HuH-7.5 (cell line): ENCODE results near the gene P2RX3.

Experiments
- DNase-seq: peaks from one replicate; pipeline ENCODE4 v3.0.0; 2011; ENCODE audit warnings: low spot score

The P2RX3 gene

GRCh38 chr11:57310091-57310490 is 28.1 kb upstream of the P2RX3 start:
- no peak for DNase-seq

DNA sequence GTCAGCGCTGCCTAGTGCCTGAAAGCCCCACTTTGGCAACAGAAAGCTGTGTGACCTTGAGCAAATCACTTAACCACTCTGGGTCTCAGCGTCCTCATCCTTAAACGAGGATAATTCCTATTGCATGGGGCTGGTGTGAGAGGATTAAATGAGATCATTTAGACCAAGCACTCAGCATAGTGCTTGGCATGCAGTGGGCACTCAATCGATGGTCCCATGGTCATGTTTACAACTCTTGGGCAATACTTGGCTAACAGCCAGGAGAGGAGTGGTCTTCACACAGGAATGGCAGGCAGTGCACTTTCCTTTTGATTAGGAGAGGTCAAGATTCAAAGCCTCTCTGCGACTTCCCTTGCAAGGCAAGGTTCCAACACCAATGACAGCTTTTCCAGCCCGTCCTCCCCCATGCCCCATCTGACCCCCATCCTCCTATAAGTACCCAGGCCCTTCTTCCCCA is 27.5 kb upstream of the P2RX3 start:
- DNase-seq, result peak; percentile 60

GRCh38 chr11:57311109-57311936 is 26.8 kb upstream of the P2RX3 start:
- peak; percentile 93 for DNase-seq

DNA sequence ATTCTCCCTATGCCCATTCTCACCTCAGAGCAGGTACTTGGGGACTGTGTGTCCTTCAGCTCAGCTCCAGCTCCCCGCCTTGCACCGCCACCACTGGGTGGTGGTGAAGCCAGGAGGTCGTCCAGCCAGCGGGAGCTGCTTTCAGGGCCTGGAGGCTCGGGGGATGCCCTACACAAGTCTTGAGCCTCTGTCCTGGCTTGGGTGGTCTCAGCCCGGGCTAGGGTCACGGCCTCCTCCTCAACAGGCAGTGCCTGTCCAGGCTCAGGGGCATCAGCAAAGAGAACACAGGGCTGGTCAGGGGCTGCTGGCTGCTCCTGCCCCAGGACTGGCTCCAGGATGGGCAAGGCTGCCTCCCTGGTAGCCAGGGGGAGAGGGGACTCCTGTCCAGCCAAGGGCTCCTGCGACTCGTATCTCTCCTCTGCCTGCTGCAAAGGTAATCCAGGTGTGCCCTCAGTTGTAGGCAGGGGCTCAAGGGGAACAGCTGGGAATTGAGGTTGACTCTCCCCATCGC is 25.6 kb upstream of the P2RX3 start:
- DNase-seq, result no peak

DNA sequence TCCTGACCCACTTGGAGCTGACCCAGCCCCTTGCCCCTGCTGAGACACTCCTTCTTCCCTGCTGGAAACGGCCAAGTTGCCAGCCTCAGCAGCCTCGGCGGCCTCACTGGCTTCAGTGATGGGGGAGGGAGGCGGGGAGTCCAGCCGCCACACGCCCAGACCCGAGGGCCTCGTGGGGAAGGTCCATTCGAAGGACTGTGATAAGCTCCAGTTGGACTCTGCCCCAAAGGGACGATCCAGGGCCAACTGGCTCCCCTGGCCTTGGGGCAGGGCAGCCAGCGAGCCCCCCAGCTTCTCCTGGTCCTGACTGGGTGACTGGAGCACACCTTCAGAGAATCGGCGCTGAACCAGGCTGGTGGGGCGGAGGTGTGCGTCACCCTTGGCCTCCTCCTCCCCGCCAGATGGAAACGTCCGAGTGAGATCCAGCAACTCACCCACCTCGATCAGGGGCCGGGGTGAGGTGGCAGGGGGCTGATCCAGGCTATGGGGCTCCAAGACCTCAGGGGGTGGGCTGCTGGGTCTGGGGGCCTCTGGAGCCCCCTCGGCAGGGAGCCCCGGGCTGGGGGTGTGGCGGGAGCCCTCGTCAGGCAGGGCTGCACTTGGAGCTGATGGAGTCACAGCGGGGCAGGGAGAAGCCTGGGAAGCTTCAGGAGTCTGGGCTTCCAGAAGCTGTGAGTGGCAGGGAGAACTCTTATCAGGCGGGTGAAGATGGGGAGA is 24.9 kb upstream of the P2RX3 start:
- no peak for DNase-seq

- no peak for DNase-seq
Observed at GRCh38 chr11:57313788-57314135, 24.4 kb upstream of the P2RX3 start.

DNA sequence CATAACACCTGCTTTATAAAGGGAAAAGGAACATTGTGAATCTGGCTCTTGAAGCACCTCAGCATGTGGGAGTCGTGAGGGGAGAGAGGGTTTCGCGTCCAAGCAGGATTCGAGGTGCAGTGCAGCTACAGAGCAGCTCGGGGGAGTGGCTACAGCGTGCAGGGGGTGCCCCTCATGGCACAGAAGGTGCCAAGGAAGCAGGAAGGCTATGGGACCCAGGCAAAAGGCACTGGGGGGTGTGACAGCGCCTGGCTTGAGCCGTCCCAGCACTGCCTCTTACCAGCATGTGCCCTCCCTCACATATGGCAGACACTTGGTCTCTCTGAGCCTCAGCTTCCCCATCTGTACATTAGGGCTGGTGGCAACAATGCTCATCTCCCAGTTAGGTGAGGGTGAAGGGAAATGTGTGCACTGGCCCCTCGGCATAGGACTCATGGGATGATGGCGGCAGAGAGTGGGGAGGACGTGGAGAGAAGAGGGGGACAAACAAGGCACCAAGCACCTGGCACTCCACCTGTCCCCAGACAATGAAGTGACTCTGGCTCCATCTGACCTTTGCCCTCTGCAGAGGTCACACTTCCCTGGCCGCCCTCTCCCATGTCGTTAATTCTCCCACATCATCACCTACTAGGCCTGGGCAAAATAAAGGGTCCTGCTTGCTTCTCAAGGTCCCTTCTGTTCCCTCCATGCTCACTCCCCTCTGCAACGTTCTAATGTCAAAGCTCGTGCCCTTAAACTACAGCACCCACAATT is 23.8 kb upstream of the P2RX3 start:
- DNase-seq, result no peak

GRCh38 chr11:57315491-57315890 is 22.7 kb upstream of the P2RX3 start:
- DNase-seq, result no peak

- no peak for DNase-seq
Observed at GRCh38 chr11:57316017-57316416, 22.1 kb upstream of the P2RX3 start.

- DNase-seq, result no peak
Observed at GRCh38 chr11:57318178-57318577, 20.0 kb upstream of the P2RX3 start.

- DNase-seq, result no peak
Observed at GRCh38 chr11:57320067-57320718, 18.0 kb upstream of the P2RX3 start.

- DNase-seq, result peak; percentile 70
Observed at GRCh38 chr11:57320719-57321387, 17.3 kb upstream of the P2RX3 start.

GRCh38 chr11:57321388-57322255 is 16.5 kb upstream of the P2RX3 start:
- DNase-seq, result no peak

DNA sequence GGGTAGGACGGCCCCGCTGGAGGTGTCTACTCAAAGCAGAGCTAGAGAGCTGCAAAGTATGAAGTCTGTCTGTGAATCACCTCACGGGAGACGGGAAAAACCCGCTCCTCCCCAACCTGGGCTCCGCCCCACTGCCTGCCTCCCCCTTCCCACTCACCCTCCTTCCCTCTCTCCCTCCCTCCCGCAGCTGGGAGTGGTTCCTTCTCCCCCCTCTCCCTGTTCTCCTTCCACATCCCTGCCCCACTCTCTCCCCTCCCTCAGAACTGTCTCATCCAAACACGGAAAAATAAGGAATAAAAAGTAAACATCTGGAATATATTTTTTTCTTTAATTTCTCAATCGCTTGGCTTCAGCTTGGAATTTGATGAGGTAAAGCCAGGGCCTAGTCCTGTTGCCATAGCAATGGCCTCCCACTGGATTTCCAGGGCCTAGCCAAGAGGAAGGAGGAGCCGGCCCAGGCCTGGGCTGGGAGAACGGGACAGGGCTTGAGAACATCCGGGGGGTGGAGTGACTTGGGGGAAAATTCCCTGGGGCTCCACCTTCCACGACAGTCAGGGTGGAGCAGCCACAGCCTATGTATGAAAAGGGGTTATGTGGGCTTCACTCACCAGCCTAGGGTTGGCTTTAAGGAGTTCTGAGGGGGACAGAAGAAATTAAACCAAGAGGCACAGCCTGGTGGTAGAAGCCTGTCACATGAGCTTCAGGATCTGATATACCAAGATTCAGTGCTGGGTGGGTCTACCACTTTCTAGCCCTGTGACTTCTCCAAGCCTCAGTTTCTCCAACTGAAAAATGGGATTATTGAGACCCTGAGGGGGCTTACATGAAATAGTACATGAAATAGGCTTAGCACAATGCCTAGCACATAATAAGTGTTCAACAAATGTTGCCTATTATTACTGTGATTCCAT is 15.6 kb upstream of the P2RX3 start:
- peak; percentile 62 for DNase-seq

GRCh38 chr11:57323167-57323854 is 14.8 kb upstream of the P2RX3 start:
- DNase-seq, result no peak

- DNase-seq, result no peak
Observed at GRCh38 chr11:57323855-57324153, 14.3 kb upstream of the P2RX3 start.

DNA sequence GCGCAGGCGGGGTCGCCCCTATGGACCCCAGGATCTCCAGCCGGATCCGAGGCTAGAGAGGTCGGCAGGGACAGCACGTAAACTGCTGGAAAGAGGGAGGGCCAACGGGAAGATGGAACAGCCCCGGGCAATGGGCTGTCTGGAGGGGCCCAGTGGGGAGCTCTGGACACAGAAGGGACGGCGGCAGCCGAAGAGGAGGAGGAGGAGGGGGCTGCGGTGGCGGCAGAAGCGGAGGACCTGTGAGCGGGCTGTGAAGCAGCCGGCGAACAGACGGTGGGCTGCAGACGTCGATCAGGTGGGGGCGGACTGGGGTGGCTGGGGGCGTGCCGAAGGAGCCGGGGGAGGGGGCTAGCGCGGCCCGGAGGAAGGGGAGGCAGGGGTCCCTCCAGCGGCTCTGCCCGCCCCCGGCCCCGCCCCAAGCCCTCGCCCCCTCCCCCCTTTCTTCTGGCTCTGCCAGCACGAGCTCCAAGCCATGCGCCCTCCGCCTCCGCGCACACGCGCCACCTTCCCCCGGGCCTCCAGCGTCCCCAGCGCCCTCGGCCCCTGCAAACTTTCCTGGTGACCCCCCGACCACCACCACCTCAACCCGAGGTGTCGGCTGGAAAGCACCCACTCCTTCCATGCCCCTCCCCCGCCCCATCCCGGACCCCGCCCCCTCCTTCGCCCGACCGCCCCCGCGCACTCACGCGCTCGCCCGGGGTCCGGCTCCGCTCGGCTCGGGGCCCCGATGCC is 13.8 kb upstream of the P2RX3 start:
- DNase-seq, result peak; percentile 55
